ENCODE data around the gene EFCAB5.
"Not testable (repeated sequence)": the region's sequence is repeated elsewhere in the genome, so short reads cannot be mapped to it uniquely, and the experiment has no call there.

DNA sequence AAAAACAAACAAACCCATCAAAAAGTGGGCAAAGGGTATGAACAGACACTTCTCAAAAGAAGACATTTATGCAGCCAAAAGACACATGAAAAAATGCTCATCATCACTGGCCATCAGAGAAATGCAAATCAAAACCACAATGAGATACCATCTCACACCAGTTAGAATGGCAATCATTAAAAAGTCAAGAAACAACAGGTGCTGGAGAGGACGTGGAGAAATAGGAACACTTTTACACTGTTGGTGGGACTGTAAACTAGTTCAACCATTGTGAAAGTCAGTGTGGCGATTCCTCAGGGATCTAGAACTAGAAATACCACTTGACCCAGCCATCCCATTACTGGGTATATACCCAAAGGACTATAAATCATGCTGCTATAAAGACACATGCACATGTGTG, 83.9 kb downstream of the EFCAB5 start:
- TF ChIP-seq, protein P1, sequence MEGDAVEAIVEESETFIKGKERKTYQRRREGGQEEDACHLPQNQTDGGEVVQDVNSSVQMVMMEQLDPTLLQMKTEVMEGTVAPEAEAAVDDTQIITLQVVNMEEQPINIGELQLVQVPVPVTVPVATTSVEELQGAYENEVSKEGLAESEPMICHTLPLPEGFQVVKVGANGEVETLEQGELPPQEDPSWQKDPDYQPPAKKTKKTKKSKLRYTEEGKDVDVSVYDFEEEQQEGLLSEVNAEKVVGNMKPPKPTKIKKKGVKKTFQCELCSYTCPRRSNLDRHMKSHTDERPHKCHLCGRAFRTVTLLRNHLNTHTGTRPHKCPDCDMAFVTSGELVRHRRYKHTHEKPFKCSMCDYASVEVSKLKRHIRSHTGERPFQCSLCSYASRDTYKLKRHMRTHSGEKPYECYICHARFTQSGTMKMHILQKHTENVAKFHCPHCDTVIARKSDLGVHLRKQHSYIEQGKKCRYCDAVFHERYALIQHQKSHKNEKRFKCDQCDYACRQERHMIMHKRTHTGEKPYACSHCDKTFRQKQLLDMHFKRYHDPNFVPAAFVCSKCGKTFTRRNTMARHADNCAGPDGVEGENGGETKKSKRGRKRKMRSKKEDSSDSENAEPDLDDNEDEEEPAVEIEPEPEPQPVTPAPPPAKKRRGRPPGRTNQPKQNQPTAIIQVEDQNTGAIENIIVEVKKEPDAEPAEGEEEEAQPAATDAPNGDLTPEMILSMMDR (IDR thresholded peaks at IDR 0.05; ENCODE audit: borderline replicate concordance, extremely low read depth, low read length, poor library complexity, severe bottlenecking): not testable (repeated sequence)
- not testable (repeated sequence) for TF ChIP-seq EZH2 (IDR thresholded peaks at IDR 0.05; ENCODE audit: borderline replicate concordance, low read depth, low read length, severe bottlenecking)

Data from DND-41 (cell line).